Endothelial cell (in vitro differentiated cells): ENCODE measurements around the gene FKBP5. TPM values are rescaled to one million over a fixed set of nuclear protein-coding genes. Genes with fewer than 3 reads are reported as not detected.

ENCODE experiments used
- DNase-seq: peaks from one replicate; pipeline ENCODE4 v3.0.0; 2021; ENCODE audit warnings: low spot score
- H3K27ac Mint-ChIP-seq: one replicate; pipeline ENCODE4 v1.8.0; 2021; ENCODE audit warnings: mixed read lengths, inconsistent platforms; ENCODE audit not compliant: unreplicated experiment
- H3K27me3 Mint-ChIP-seq: one replicate; pipeline ENCODE4 v1.8.0; 2021; ENCODE audit warnings: mild to moderate bottlenecking, moderate library complexity, mixed read lengths, inconsistent platforms; ENCODE audit not compliant: unreplicated experiment
- H3K36me3 Mint-ChIP-seq: one replicate; pipeline ENCODE4 v1.8.0; 2021; ENCODE audit warnings: mild to moderate bottlenecking, low read depth, mixed read lengths, inconsistent platforms; ENCODE audit not compliant: unreplicated experiment
- H3K4me1 Mint-ChIP-seq: one replicate; pipeline ENCODE4 v1.8.0; 2021; ENCODE audit warnings: mild to moderate bottlenecking, mixed read lengths, inconsistent platforms; ENCODE audit not compliant: unreplicated experiment
- H3K4me3 Mint-ChIP-seq: one replicate; pipeline ENCODE4 v1.8.0; 2021; ENCODE audit warnings: mild to moderate bottlenecking, mixed read lengths, inconsistent platforms; ENCODE audit not compliant: unreplicated experiment
- H3K9me3 Mint-ChIP-seq: one replicate; pipeline ENCODE4 v1.8.0; 2021; ENCODE audit warnings: mixed read lengths, inconsistent platforms; ENCODE audit not compliant: unreplicated experiment
- CTCF ChIP-seq: fragments of 200-600 bp; sonication (generic); IDR thresholded peaks from one replicate; pipeline ENCODE4 v1.5.0; 2021; ENCODE audit warnings: antibody characterized with exemption; ENCODE audit not compliant: unreplicated experiment
- total RNA-seq: library from RNA; stranded (reverse); fragmentation: NEBNext Ultra II Directional; extraction: Animal tissue kit (Norgen Biotek cat#: 25700); gene quantifications from one replicate; pipeline ENCODE4 v1.2.1, GENCODE V29; 2021; ENCODE audit not compliant: unreplicated experiment

Gene FKBP5
- total RNA-seq, 1 donor from 2014 or later: 7.2 TPM

DNA sequence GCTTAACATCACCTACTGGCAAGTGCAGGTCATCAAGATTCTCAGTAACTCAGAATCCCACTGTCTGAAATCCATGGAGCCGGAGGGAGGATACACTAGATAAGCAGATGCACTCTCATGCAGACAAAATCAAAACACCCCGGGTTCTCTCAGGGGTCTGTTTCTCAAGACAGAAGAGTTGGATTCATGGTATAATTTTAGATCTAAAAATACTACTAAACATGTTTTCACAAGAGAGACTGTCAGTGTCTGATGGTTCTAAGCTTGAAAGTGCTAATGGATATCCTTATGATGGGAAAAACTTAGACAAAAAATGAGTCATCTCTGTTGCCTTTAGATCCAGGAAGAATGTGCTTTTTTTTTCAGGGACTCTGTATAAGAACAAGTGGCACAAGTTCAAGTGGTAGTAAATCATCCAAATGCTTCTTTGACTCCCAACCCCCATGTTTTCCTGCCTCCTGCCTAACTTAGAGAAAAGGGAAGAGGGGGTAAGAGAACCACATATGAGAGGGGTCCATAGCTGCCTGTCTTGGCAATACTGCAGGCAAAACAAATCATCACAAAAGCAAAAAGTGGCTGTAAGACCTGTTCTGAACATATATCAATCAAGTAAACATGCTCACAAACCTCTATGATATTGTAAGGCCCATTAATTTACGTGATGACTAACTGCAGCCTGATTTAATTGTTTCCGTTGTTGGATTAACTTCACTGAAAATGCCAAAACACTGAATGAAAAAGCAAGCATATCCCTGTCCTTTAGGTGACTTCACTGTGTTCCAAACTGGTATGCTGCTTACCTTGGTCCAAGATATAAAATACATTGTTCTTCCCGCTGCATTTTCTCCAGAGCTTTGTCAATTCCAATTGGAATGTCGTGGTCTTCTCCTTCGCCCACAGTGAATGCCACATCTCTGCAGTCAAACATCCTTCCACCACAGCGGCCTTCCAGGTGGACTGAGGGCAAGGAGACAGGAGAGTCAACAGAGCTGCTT, 92.0 kb downstream of the FKBP5 start:
- no peak overlapping the region for H3K4me3 Mint-ChIP-seq
- H3K4me1 Mint-ChIP-seq: peaks cover 14% of the 10 kb centered on the region
- no peak for TF ChIP-seq CTCF
- DNase-seq: no peak
- no peaks in the 10 kb centered on the region for H3K36me3 Mint-ChIP-seq
- no peaks in the 10 kb centered on the region for H3K9me3 Mint-ChIP-seq
- no peak overlapping the region for H3K27ac Mint-ChIP-seq
- H3K27me3 Mint-ChIP-seq: no peaks in the 10 kb centered on the region

DNA sequence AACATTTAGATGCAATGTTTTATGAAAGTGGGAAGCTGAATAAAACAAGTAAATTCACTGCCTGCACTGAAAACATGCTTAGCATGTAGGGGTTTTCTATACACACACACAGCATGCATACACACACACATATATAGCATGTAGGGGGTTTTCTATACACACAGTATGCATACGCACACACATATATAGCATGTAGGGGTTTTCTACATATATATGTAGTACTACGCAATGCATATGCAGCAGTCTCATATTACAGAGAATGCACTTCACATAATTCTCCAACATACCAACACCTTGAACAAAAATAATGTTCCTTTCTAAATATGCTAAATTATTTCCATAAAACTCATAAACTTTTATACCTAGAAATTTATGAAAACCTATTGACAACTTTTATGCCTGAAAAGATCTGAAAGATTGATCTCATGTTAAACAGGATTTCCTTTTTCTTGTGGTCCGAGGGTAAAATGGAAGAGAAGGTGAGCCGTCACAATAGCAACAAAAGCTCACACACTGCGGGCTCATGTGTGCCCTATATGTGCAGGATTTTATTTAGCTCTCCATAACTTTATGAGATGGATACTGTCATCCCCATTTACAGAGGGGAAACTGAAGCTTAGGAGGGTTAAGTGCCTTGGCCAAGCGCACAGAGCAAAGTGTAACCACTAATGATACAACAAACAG, 94.1 kb downstream of the FKBP5 start:
- Mint-ChIP-seq H3K27me3 (no peaks in the 10 kb centered on the region), H3K27ac (no peak overlapping the region), H3K36me3 (no peaks in the 10 kb centered on the region), H3K4me3 (no peak overlapping the region), H3K4me1 (peaks cover 4% of the 10 kb centered on the region), H3K9me3 (no peaks in the 10 kb centered on the region)
- TF ChIP-seq CTCF: no peak
- DNase-seq: no peak

GRCh38 chr6:35592178-35592577, 96.5 kb downstream of the FKBP5 start:
- H3K27ac Mint-ChIP-seq: no peak overlapping the region
- H3K9me3 Mint-ChIP-seq: no peaks in the 10 kb centered on the region
- DNase-seq: no peak
- TF ChIP-seq CTCF: no peak
- no peak overlapping the region for H3K4me3 Mint-ChIP-seq
- peaks cover 4% of the 10 kb centered on the region for H3K4me1 Mint-ChIP-seq
- H3K27me3 Mint-ChIP-seq: no peaks in the 10 kb centered on the region
- no peaks in the 10 kb centered on the region for H3K36me3 Mint-ChIP-seq

- DNase-seq: no peak
- no peak overlapping the region for H3K27ac Mint-ChIP-seq
- no peak overlapping the region for H3K4me3 Mint-ChIP-seq
- H3K27me3 Mint-ChIP-seq: no peaks in the 10 kb centered on the region
- no peak for TF ChIP-seq CTCF
- peaks cover 4% of the 10 kb centered on the region for H3K4me1 Mint-ChIP-seq
- H3K9me3 Mint-ChIP-seq: no peaks in the 10 kb centered on the region
- no peaks in the 10 kb centered on the region for H3K36me3 Mint-ChIP-seq
Measured at GRCh38 chr6:35590622-35591066, 98.1 kb downstream of the FKBP5 start.
